Fibroblast of lung (primary cell): ENCODE data around the gene TMEM233. TPM values are rescaled to one million over a fixed set of nuclear protein-coding genes. Genes with fewer than 3 reads are reported as not detected.

Experiments
- DNase-seq, 2 donors: peaks; one replicate each; pipeline versions ENCODE4 v3.0.0 to v3.0.0-alpha.2; 2010; ENCODE audit warnings: low read depth in 2 of 2
- H2AFZ ChIP-seq: 2 replicates; pipeline ENCODE4 v1.5.1; 2012; ENCODE audit warnings: low read length, control low read depth, inconsistent platforms
- H3K27ac ChIP-seq: 2 replicates; pipeline ENCODE4 v1.5.1; 2011; ENCODE audit warnings: low read length, control low read depth; ENCODE audit not compliant: insufficient read depth
- H3K27me3 ChIP-seq: 2 replicates; pipeline ENCODE4 v1.5.1; 2011; ENCODE audit warnings: mild to moderate bottlenecking, low read length; ENCODE audit not compliant: control insufficient read depth, insufficient read depth
- H3K36me3 ChIP-seq: 2 replicates; pipeline ENCODE4 v1.5.1; 2011; ENCODE audit warnings: low read length; ENCODE audit not compliant: control insufficient read depth, insufficient read depth
- H3K4me1 ChIP-seq: 2 replicates; pipeline ENCODE4 v1.5.1; 2011; ENCODE audit warnings: low read length; ENCODE audit not compliant: control insufficient read depth, insufficient read depth; ENCODE audit errors: extremely low read depth
- H3K4me2 ChIP-seq: 2 replicates; pipeline ENCODE4 v1.5.1; 2011; ENCODE audit warnings: low read length, control low read depth; ENCODE audit not compliant: insufficient read depth; ENCODE audit errors: extremely low read depth
- H3K4me3 ChIP-seq, 4 experiments: fragments of 200-600 bp in 1 of 4; sonication (generic) in 1 of 4; replicated peaks in 1 of 4; 2 replicates each; pipeline ENCODE4 v1.5.1; 2011 to 2016; ENCODE audit warnings: low read length in 4 of 4, low read depth in 3 of 4, mild to moderate bottlenecking in 3 of 4, control low read depth in 2 of 4, inconsistent platforms in 1 of 4, mixed read lengths in 1 of 4; ENCODE audit not compliant: insufficient read depth in 1 of 4; ENCODE audit errors: control extremely low read depth in 1 of 4
- H3K79me2 ChIP-seq: 2 replicates; pipeline ENCODE4 v1.5.1; 2012; ENCODE audit warnings: mild to moderate bottlenecking, low read length, inconsistent platforms; ENCODE audit not compliant: control insufficient read depth, insufficient read depth
- H3K9ac ChIP-seq: 2 replicates; pipeline ENCODE4 v1.5.1; 2011; ENCODE audit warnings: mild to moderate bottlenecking, low read length, control low read depth; ENCODE audit not compliant: insufficient read depth
- H3K9me3 ChIP-seq: 2 replicates; pipeline ENCODE4 v1.5.1; 2012; ENCODE audit warnings: low read depth, low read length; ENCODE audit not compliant: control insufficient read depth, insufficient read depth
- H4K20me1 ChIP-seq: 2 replicates; pipeline ENCODE4 v1.5.1; 2011; ENCODE audit warnings: low read length; ENCODE audit not compliant: control insufficient read depth, insufficient read depth; ENCODE audit errors: extremely low read depth
- CTCF ChIP-seq, 2 donors: IDR thresholded peaks in 1 of 2; conservative IDR thresholded peaks in 1 of 2; 1 replicate in 1 of 2; 2 replicates in 1 of 2; pipeline ENCODE4 v1.5.1; 2011 to 2012; ENCODE audit warnings: low read length in 2 of 2, control low read depth in 1 of 2, inconsistent platforms in 1 of 2, low read depth in 1 of 2, mild to moderate bottlenecking in 1 of 2
- EZH2 ChIP-seq: IDR thresholded peaks from 2 replicates; pipeline ENCODE4 v1.5.1; 2012; ENCODE audit warnings: low read length, control low read depth, mild to moderate bottlenecking; ENCODE audit errors: missing control alignments
- polyA plus RNA-seq, 2 donors: library from polyadenylated mRNA; depleted of rRNA in 1 of 2; stranded (reverse) in 1 of 2; unstranded in 1 of 2; fragments of >200 nt; gene quantifications; 2 replicates each; pipeline ENCODE4 v1.2.1, GENCODE V29; 2011 to 2012; ENCODE audit warnings: missing spikeins in 1 of 2
- total RNA-seq: library from RNA; depleted of rRNA; stranded (reverse); fragments of >200 nt; gene quantifications from 2 replicates; pipeline ENCODE4 v1.2.1, GENCODE V29; 2014

The TMEM233 gene
- total and polyA plus RNA-seq, 2 donors (not counting 1 experiment from before 2014, with no cell fraction given): under 0.01 TPM; not detected in 1

DNA sequence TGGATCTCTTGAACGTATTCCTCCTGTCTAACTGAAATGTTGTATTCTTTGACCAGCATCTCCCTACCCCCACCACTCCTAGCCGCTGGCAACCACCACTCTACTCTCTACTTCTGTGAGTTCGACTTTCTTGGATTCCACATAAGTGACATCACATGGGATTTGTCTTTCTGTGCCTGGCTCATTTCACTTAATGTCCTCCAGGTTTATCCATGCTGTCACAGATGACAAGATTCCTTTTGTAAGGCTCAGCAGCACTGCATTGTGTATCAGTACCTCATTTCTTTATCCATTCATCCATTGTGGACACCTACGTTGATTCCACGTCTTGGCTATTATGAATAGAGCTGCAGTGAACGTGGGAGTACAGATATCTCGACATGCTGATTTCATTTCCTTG is 84.9 kb downstream of the TMEM233 start:
- Histone ChIP-seq H3K27me3 (no peaks in the 10 kb centered on the region), H2AFZ (no peak overlapping the region), H3K4me3 (no peak overlapping the region), H3K79me2 (no peaks in the 10 kb centered on the region), H3K4me1 (no peaks in the 10 kb centered on the region), H3K9me3 (no peaks in the 10 kb centered on the region), H4K20me1 (no peaks in the 10 kb centered on the region), H3K27ac (no peak overlapping the region), H3K4me2 (no peak overlapping the region), H3K9ac (no peak overlapping the region), H3K36me3 (peaks cover 24% of the 10 kb centered on the region)
- DNase-seq: peak in 1 of 2 donors; percentile 66
- TF ChIP-seq CTCF (conservative IDR thresholded peaks at IDR 0.05 in 1 of 2, IDR thresholded peaks at IDR 0.05 in 1 of 2; ENCODE audit: low read depth in 1 of 2, low read length in 2 of 2) (no peak), EZH2 (no peak)

DNA sequence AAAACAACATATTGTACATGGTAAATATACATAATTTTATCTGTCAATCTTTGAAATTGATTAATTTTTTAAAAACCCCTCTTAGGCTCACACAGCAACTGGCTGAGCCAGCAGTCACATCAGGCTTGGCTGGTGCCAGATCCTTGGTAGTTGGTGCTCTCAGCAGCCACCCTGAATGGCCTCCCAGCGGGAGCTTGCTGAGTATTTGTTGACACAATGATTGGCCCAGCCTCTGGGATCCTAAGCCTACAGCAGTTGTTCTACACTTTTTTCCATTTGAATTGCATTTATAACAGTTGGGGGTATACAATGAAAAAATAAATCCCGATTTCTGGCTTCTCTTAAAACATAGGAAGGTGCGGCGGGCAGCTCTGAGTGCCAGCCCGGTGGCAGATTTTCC is 85.5 kb downstream of the TMEM233 start:
- Histone ChIP-seq H3K27ac (no peak overlapping the region), H2AFZ (no peak overlapping the region), H3K4me2 (no peak overlapping the region), H3K79me2 (no peaks in the 10 kb centered on the region), H3K36me3 (peaks cover 22% of the 10 kb centered on the region), H4K20me1 (no peaks in the 10 kb centered on the region), H3K4me3 (no peak overlapping the region), H3K9ac (no peak overlapping the region), H3K9me3 (no peaks in the 10 kb centered on the region), H3K27me3 (no peaks in the 10 kb centered on the region), H3K4me1 (no peaks in the 10 kb centered on the region)
- no peak for DNase-seq
- TF ChIP-seq CTCF (conservative IDR thresholded peaks at IDR 0.05 in 1 of 2, IDR thresholded peaks at IDR 0.05 in 1 of 2; ENCODE audit: low read depth in 1 of 2, low read length in 2 of 2): no peak
- TF ChIP-seq EZH2: no peak

DNA sequence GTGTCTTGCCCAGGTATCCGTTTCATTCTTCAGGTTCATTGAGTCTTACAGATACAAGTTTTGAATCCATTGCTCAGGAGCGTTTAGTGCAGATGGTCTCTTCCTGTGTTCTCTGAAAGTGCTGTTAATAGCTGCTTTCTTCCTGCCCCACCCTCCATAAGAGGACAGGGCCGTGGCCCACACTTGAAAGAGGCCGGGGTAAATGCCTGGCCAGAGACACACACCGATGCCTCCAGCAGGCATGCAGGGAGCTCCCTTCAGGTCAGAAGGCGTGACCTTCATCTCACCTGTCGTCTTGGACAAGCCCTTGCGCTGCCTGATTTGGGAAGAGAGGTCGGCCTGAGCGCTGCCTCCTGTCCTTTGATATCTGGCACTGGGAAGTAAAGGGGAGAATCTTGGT is 85.9 kb downstream of the TMEM233 start:
- H3K4me3 ChIP-seq: no peak overlapping the region
- no peaks in the 10 kb centered on the region for H4K20me1 ChIP-seq
- H3K9me3 ChIP-seq: no peaks in the 10 kb centered on the region
- no peak overlapping the region for H3K4me2 ChIP-seq
- H2AFZ ChIP-seq: no peak overlapping the region
- H3K27me3 ChIP-seq: no peaks in the 10 kb centered on the region
- DNase-seq: no peak
- TF ChIP-seq EZH2 (no peak), CTCF (conservative IDR thresholded peaks at IDR 0.05 in 1 of 2, IDR thresholded peaks at IDR 0.05 in 1 of 2; ENCODE audit: low read depth in 1 of 2, low read length in 2 of 2) (no peak)
- no peak overlapping the region for H3K9ac ChIP-seq
- H3K36me3 ChIP-seq: peaks cover 20% of the 10 kb centered on the region
- no peaks in the 10 kb centered on the region for H3K79me2 ChIP-seq
- no peaks in the 10 kb centered on the region for H3K4me1 ChIP-seq
- H3K27ac ChIP-seq: no peak overlapping the region
